Body of pancreas (tissue), 4 donors: ENCODE measurements around the gene TMEM106C.

Experiments used
- CTCF ChIP-seq, 7 experiments: fragments of 450-650 bp in 4 of 7; fragments of 200-600 bp in 3 of 7; sonication (generic) in 3 of 7; IDR thresholded peaks; one replicate each; pipeline ENCODE4 v1.5.1; 2016 to 2019; ENCODE audit warnings: antibody characterized with exemption in 7 of 7
- POLR2A ChIP-seq, 3 donors: fragments of 450-650 bp; IDR thresholded peaks; one replicate each; pipeline ENCODE4 v1.6.1; 2016; ENCODE audit warnings: antibody characterized with exemption in 3 of 3, mild to moderate bottlenecking in 2 of 3

DNA sequence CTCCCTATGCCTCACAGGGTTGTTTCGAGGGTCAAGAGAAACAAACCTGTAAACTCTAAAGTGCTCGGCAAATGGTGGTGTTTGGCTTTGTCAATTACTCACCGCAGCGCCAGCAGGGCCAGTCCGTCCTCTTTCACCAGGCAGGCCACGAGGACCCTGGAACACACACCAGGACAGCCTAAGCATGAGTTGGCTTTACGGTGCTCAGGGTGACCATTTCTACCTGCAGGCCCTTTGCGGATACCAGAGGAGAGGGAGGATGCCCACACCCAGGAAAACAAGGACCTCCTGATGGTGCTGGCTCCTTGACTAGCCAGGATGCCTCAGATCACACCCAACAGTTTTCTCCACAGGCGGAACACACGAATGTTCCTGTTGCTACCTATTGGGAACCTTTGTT, 29.4 kb downstream of the TMEM106C start:
- TF ChIP-seq CTCF (IDR thresholded peaks at IDR 0.05) (no peak), POLR2A (IDR thresholded peaks at IDR 0.05) (no peak)
